ENCODE data around the gene CHPT1.
"Not testable (repeated sequence)": the region's sequence is repeated elsewhere in the genome, so short reads cannot be mapped to it uniquely, and the experiment has no call there.

Gene CHPT1

GRCh38 chr12:101729842-101730241 lies 32.4 kb downstream of the CHPT1 start:
- DNase-seq = no peak

DNA sequence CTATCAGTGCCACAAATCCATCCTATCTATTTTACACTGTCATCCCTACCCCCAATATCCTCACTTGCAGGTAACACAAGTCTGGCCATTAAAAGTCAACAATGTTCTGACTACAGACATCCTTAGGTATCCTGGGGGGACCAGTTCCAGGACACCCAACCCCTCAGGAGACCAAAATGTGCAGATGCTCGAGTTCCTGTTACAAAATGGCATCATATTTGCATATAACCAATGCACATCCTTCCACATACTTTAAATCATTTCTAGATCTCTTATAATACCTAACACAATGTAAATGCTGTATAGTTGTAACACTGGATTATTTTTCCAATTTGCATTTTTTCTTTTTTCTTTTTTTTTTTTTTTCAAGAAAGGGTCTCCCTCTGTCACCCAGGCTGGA lies 34.9 kb downstream of the CHPT1 start:
- no peak for DNase-seq

DNA sequence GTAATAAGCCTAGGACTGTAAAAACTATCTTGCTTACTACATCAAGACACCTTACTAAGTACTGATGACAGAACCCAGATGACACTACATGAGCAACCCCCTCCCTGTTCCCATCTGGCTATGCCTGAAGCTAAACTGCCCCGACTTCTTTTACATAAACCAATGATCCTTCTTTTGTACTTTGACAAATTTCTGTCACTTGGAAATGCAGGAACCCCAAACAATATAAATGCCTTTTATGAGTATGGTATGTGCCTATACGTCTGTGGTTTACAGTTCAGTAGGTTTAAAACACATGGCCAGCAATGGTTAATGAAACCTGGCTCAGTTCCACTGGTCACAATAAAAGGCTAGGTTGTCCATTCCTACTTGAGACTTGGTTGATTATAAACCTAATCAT lies 35.7 kb downstream of the CHPT1 start:
- DNase-seq = no peak

- not testable (repeated sequence) for DNase-seq
Observed at GRCh38 chr12:101734482-101734881, 37.0 kb downstream of the CHPT1 start.

DNA sequence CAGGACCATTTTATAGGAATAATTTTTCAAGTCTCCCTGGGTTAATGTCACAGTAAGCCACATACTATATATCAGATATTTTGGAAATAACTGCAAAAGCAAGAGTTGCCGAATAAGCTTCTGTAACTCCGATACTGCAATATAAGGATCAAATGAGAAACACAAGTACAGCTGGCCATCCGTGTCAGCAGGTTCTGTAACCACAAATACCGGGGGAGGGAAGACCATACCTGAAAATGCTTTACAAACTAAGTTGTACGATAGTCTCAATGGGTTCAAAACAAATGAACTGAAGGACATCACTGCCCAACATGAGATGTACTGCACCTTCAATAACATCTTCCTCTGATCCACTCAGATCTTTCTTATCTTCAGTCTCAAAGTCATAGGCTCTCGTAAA lies 40.0 kb downstream of the CHPT1 start:
- no peak for DNase-seq

DNA sequence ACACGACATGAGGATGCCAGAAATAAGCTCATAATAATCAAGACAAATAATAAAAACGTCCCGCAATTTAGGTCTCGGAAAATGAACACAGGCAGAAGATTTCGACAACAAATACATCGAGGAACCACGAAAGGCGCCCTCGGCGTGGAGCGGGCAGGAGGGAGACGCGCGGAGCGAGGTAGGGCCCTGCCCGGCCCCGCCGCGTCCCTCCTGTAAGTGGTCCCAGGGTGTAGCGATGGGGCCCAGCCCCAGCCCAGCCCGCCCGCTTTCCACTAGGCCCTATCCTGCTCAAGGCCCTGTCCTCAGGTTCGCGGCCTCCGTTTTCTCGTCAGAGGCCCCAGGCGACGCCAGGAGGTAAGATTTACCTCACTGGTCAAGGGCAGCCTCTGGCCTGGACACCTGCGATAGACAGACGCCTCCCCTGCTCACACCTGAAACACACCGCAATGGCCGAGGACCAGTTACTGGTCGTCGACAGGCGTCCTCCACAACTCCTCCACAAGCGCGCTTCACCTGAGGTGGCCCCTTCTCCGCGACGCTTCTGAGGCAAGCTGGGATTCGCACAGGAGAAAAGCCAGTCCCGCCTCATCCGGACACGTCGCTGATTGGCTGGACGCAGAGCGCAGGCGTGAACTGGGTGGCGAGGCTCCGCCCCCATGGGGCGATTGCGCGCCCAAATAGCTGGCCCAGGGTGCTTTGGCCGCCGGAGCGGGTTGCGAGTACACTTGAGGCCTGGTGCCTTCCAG lies 41.7 kb downstream of the CHPT1 start, which contains the start of gene SYCP3:
SYCP3 (minus strand) TSS at position 543 of the 746 bp plus-strand sequence. CDS start 1,527 bp downstream, outside the sequence.
- DNase-seq = no peak

DNA sequence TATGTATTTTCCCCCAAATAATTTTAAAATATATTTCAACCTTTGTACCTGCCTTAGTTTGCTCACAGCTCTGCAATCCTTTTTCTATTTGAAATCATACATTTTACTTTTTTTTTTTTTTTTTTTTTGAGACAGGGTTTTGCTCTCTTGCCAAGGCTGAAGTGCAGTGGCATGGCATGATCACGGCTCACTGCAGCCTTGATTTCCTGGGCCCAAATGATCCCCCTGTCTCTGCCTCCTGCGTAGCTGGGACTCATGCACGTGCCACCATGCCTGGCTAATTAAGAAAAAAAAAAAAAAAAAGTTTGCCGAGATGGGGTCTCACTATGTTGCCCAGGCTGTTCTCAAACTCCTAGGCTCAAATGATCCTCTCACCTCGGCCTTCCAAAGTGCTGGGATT lies 43.1 kb downstream of the CHPT1 start:
- no peak for DNase-seq

DNA sequence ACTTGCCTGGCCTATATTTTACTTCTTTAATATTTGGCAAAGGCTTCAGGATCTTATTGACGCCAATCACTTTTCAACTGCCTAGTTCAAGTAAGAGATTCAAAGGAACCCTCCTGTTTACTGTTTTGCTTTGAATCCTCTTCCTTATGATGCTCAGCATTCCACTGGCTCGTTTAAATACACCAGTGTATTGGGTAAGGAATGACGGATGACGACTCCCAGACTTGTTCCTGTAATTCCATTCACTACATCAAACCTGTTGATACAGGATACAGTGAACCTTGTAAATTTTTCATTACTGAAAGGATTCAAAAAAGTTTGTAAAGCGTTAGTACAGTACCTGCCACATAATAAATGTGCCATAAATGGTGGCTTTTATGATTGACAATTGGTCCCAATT lies 43.5 kb downstream of the CHPT1 start:
- no peak for DNase-seq

- DNase-seq = no peak
Observed at GRCh38 chr12:101743242-101743641, 45.8 kb downstream of the CHPT1 start.

GRCh38 chr12:101743724-101744472 lies 46.5 kb downstream of the CHPT1 start:
- DNase-seq = no peak

DNA sequence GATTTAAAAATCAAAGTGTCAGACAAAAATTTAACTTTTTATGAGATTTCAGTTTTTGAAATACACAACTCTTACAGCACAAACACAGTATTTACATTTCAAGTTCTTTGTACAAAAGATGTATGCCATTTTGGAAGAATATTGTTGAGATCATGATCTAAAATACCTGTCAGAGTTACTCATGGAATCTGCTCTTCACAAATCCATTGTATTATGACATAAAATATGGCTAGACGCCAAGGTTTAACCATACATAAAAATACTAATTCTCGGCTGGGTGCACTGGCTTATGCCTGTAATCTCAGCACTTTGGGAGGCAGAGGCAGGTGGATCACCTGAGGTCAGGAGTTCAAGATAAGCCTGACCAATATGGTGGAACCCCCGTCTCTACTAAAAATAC lies 48.0 kb downstream of the CHPT1 start:
- DNase-seq = no peak

- no peak for DNase-seq
Observed at GRCh38 chr12:101746196-101746595, 48.8 kb downstream of the CHPT1 start.

GRCh38 chr12:101746661-101747060 lies 49.2 kb downstream of the CHPT1 start:
- no peak for DNase-seq

GRCh38 chr12:101747697-101748096 lies 50.3 kb downstream of the CHPT1 start:
- DNase-seq = no peak

DNA sequence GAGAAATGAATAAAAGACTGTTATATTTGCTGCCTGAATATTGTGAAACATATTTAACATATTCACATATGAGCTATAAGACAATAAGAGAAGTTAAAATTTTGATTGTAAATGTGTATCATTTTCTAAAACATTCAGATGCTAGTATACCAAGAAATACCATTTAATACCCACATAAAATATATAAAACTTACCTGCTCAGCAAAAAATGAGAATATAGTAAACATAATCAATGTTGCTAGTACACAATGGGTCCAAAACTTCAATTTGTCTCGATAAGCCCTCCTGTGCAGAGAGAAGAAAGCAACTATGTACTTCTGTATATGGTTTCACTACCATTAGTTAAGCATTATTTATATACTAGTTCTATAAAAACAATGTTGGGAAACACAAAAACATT lies 51.5 kb downstream of the CHPT1 start:
- DNase-seq = no peak

DNA sequence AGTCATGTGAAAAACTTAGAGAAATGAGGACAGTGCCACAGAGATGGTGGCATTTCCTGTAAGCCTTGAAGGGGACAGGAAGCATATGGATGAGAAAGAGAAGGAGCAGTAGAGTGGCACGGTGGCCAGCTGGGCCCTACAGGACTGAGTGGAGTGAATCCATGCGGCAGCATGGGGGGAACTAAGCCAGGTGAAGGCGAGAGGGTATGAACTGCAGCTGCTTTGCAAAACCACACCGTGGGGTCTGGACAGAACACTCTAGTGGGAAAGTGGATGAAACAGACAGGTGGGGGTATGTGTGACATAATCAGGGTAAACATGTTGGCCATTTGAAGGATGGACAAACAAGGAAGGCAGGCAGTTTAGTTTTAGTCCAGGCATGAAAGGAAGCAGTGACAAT lies 52.2 kb downstream of the CHPT1 start:
- no peak for DNase-seq

DNA sequence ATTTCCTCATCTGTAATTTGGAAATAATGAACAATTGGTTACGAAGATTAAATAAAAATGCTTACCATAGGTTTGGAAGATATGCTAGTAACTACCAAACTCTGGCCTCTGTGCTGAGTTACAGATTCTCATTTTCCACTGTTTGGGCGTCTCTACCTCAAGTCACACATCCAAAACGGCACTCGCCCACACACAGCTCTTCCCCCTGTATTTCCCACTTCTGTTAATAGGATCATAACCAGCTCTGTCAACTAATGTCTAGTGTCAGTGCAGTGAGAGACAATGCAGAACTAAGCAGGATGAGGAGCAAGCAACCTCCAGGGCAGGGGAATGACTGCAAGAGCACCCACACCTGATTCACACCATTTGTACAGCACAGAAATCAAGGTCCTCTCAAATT lies 52.7 kb downstream of the CHPT1 start:
- no peak for DNase-seq

- DNase-seq = peak in 1 of 2 experiments; percentile 34
Observed at GRCh38 chr12:101759396-101760047, 62.1 kb downstream of the CHPT1 start.

GRCh38 chr12:101761350-101761749 lies 63.9 kb downstream of the CHPT1 start:
- no peak for DNase-seq

- no peak for DNase-seq
Observed at GRCh38 chr12:101761781-101762180, 64.3 kb downstream of the CHPT1 start.

- no peak for DNase-seq
Observed at GRCh38 chr12:101763246-101763931, 65.9 kb downstream of the CHPT1 start.

GRCh38 chr12:101764051-101764792 lies 66.8 kb downstream of the CHPT1 start:
- DNase-seq = no peak
